GM12878 (cell line): Measurements from ENCODE around the gene SETD1A. TPM values are rescaled to one million over a fixed set of nuclear protein-coding genes. Genes with fewer than 3 reads are reported as not detected.

Source experiments
- ATAC-seq: fragments of 200-7000 bp; cut with Tn5 transposase; 3 replicates; pipeline ENCODE4 v1.9.1; 2020; ENCODE audit warnings: mild to moderate bottlenecking, moderate library complexity
- BruUV-seq: library from RNA; stranded (reverse); fragments of 400-500 nt; replicated peaks from 2 replicates; lab custom pipeline; 2021; lab: Mats Ljungman, UMichigan
- CTCF ChIA-PET: fragments of 300-600 bp; sonication (Branson Sonifier 250); formaldehyde crosslinking; extraction: SDS; loops from one replicate; lab custom pipeline; 2021; ENCODE audit warnings: inconsistent platforms; lab: Yijun Ruan, JAX
- POLR2A ChIA-PET: fragments of 350-600 bp; formaldehyde crosslinking; extraction: SDS; loops from one replicate; lab custom pipeline; 2021; ENCODE audit warnings: inconsistent platforms; lab: Charles Lee
- RAD21 ChIA-PET: fragments of 300-600 bp; sonication (Branson Sonifier 250); formaldehyde crosslinking; loops from one replicate; lab custom pipeline; 2023; ENCODE audit warnings: antibody characterized with exemption; ENCODE audit not compliant: unreplicated experiment; lab: Charles Lee
- SMC1A ChIA-PET: fragments of 300-600 bp; sonication (Branson Sonifier 250); formaldehyde crosslinking; loops from one replicate; lab custom pipeline; 2023; ENCODE audit not compliant: unreplicated experiment, uncharacterized antibody; lab: Charles Lee
- DNase-seq: peaks from one replicate; pipeline ENCODE4 v3.0.0-alpha.2; 2011; ENCODE audit warnings: low read depth, low spot score
- FAIRE-seq: peaks from 3 replicates; lab custom pipeline; 2011; peaks lifted over from hg19 to GRCh38; lab: Jason Lieb, UNC
- H2AFZ ChIP-seq: 2 replicates; pipeline ENCODE4 v1.6.0; 2011; ENCODE audit warnings: low read depth, low read length, control low read depth; ENCODE audit not compliant: control insufficient read depth
- H3K27ac ChIP-seq: 2 replicates; pipeline ENCODE4 v1.5.1; 2011; ENCODE audit warnings: control low read depth; ENCODE audit not compliant: control insufficient read depth, insufficient read depth
- H3K27me3 ChIP-seq, 2 experiments: replicated peaks in 1 of 2; 2 replicates each; pipeline versions ENCODE4 v1.6.0 to v1.6.1; 2011; ENCODE audit warnings: low read length in 1 of 2; ENCODE audit not compliant: control insufficient read depth in 2 of 2, insufficient read depth in 2 of 2
- H3K36me3 ChIP-seq, 2 experiments: 2 replicates each; pipeline ENCODE4 v1.5.1; 2011; ENCODE audit warnings: low read length in 1 of 2; ENCODE audit not compliant: control insufficient read depth in 2 of 2, insufficient read depth in 2 of 2
- H3K4me1 ChIP-seq: 2 replicates; pipeline ENCODE4 v1.6.1; 2011; ENCODE audit warnings: mild to moderate bottlenecking, low read length, moderate library complexity, mixed read lengths; ENCODE audit not compliant: control insufficient read depth, insufficient read depth
- H3K4me2 ChIP-seq: 2 replicates; pipeline ENCODE4 v1.6.0; 2011; ENCODE audit warnings: control low read depth; ENCODE audit not compliant: control insufficient read depth, insufficient read depth
- H3K4me3 ChIP-seq: fragments of 200-600 bp; sonication (generic); 2 replicates; pipeline ENCODE4 v1.5.1; 2016
- H3K79me2 ChIP-seq: 2 replicates; pipeline ENCODE4 v1.6.0; 2011; ENCODE audit warnings: low read length; ENCODE audit not compliant: control insufficient read depth, insufficient read depth
- H3K9ac ChIP-seq: 2 replicates; pipeline ENCODE4 v1.8.0; 2011; ENCODE audit warnings: low read length, control low read depth, mixed read lengths; ENCODE audit not compliant: control insufficient read depth, insufficient read depth
- H3K9me3 ChIP-seq: replicated peaks from 3 replicates; pipeline ENCODE4 v1.5.1; 2011; ENCODE audit warnings: mild to moderate bottlenecking, low read length; ENCODE audit not compliant: control insufficient read depth, insufficient read depth
- H4K20me1 ChIP-seq: 2 replicates; pipeline ENCODE4 v1.6.0; 2011; ENCODE audit not compliant: control insufficient read depth, insufficient read depth
- MTA3 ChIP-seq: IDR thresholded peaks from 2 replicates; pipeline ENCODE4 v1.6.1; 2012; ENCODE audit warnings: low read length, inconsistent platforms, borderline replicate concordance
- WGBS: methylation state at CpG from one replicate; pipeline ENCODE4 v1.1.6; 2016; ENCODE audit warnings: low lambda C conversion rate; ENCODE audit not compliant: insufficient replicate concordance, insufficient coverage; ENCODE audit errors: missing lambda C conversion rate; 5-methylcytosine and 5-hydroxymethylcytosine counted together
- in situ Hi-C: fragments of 300-500 bp; cut with MboI; formaldehyde crosslinking; loops from 9 replicates; pipeline ENCODE4 v1.14.3; 2018; ENCODE audit warnings: mixed read lengths
- intact Hi-C: fragments of 100-400 bp; cut with micrococcal nuclease; formaldehyde crosslinking; loops from one replicate; pipeline ENCODE4 v1.14.2; 2022; ENCODE audit not compliant: unreplicated experiment
- polyA plus RNA-seq, 11 experiments: library from polyadenylated mRNA; depleted of rRNA in 4 of 11; unstranded in 6 of 11; stranded (reverse) in 5 of 11; fragments of >200 nt; fragmentation: Nextera tagmentation in 4 of 11; fragmentation: Illumina TruSeq in 1 of 11; extraction: Ambion mirVana in 4 of 11; extraction: Trizol in 1 of 11; gene quantifications; 1 replicate in 1 of 11; 2 replicates in 10 of 11; pipeline versions ENCODE4 v1.2.1 to v1.2.3, GENCODE V29; 2011 to 2016; ENCODE audit warnings: inconsistent platforms in 2 of 11, missing spikeins in 2 of 11, low read depth in 1 of 11
- total RNA-seq, 4 experiments: library from RNA; depleted of rRNA in 3 of 4; stranded (reverse); fragments of >200 nt in 3 of 4; fragmentation: Illumina TruSeq in 1 of 4; extraction: Trizol in 1 of 4; gene quantifications; 2 replicates each; pipeline versions ENCODE4 v1.2.1 to v1.2.3, GENCODE V29; 2013 to 2021
- TF ChIP-seq, protein P1 (sequence below): IDR thresholded peaks from 2 replicates; pipeline ENCODE4 v1.6.1; 2011; ENCODE audit warnings: borderline replicate concordance, low read depth, mild to moderate bottlenecking, moderate library complexity, low read length; ENCODE audit not compliant: insufficient read depth, poor library complexity, severe bottlenecking
- TF ChIP-seq, protein P2 (sequence below): fragments of 450-650 bp; IDR thresholded peaks from 2 replicates; pipeline ENCODE4 v1.6.1; 2017; ENCODE audit warnings: mild to moderate bottlenecking, moderate library complexity

SETD1A gene
- total and polyA plus RNA-seq, 10 of the 15 experiments (the other 5 are each of a cell fraction or from before 2014, with no cell fraction given) = 0.02 to 25.9 (median 4.9) TPM

DNA sequence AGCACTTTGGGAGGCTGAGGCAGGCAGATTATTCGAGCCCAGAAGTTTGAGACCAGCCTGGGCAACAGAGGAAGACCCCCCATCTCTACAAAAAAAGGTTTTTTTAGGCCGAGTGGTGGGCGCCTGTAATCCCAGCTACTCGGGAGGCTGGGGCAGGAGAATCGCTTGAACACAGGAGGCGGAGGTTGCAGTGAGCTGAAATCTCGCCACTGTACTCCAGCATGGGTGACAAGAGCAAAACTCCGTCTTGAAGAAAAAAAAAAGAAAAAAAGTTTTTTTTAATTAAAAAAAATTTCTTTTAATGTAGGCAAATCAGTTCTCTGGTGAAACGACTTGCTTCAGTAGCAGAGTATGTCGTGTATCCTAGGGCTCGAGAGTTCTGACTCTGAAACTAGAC lies 38.4 kb downstream of the SETD1A start:
- no TSS peak for BruUV-seq
- H3K9ac ChIP-seq = peak overlapping the region; percentile 78
- no peaks in the 10 kb centered on the region for H3K27me3 ChIP-seq
- peak overlapping the region; percentile 82 for H3K27ac ChIP-seq
- TF ChIP-seq, protein P1, sequence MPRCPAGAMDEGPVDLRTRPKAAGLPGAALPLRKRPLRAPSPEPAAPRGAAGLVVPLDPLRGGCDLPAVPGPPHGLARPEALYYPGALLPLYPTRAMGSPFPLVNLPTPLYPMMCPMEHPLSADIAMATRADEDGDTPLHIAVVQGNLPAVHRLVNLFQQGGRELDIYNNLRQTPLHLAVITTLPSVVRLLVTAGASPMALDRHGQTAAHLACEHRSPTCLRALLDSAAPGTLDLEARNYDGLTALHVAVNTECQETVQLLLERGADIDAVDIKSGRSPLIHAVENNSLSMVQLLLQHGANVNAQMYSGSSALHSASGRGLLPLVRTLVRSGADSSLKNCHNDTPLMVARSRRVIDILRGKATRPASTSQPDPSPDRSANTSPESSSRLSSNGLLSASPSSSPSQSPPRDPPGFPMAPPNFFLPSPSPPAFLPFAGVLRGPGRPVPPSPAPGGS = no peak
- no peak for TF ChIP-seq MTA3
- TF ChIP-seq, protein P2, sequence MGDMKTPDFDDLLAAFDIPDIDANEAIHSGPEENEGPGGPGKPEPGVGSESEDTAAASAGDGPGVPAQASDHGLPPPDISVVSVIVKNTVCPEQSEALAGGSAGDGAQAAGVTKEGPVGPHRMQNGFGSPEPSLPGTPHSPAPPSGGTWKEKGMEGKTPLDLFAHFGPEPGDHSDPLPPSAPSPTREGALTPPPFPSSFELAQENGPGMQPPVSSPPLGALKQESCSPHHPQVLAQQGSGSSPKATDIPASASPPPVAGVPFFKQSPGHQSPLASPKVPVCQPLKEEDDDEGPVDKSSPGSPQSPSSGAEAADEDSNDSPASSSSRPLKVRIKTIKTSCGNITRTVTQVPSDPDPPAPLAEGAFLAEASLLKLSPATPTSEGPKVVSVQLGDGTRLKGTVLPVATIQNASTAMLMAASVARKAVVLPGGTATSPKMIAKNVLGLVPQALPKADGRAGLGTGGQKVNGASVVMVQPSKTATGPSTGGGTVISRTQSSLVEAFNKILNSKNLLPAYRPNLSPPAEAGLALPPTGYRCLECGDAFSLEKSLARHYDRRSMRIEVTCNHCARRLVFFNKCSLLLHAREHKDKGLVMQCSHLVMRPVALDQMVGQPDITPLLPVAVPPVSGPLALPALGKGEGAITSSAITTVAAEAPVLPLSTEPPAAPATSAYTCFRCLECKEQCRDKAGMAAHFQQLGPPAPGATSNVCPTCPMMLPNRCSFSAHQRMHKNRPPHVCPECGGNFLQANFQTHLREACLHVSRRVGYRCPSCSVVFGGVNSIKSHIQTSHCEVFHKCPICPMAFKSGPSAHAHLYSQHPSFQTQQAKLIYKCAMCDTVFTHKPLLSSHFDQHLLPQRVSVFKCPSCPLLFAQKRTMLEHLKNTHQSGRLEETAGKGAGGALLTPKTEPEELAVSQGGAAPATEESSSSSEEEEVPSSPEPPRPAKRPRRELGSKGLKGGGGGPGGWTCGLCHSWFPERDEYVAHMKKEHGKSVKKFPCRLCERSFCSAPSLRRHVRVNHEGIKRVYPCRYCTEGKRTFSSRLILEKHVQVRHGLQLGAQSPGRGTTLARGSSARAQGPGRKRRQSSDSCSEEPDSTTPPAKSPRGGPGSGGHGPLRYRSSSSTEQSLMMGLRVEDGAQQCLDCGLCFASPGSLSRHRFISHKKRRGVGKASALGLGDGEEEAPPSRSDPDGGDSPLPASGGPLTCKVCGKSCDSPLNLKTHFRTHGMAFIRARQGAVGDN = no peak
- TF ChIP-seq, all 136 proteins: peak for 0
- FAIRE-seq (no peak), ATAC-seq (peak; percentile 16; the same call in 2 of the 3 replicates), DNase-seq (no peak)
- peak overlapping the region; percentile 97 for H3K4me3 ChIP-seq
- ChIA-PET RAD21 (interaction anchor here (1.0 to 1.7 kb wide), 6 partner anchors 8 to 121 kb away, joined by 3 to 11 read pairs (median 4); partner anchors contain the start of genes KAT8, VKORC1, ZNF646 and ZNF668), SMC1A (interaction anchor here (0.9 to 1.0 kb wide), 2 partner anchors 11 to 184 kb away, joined by 3 read pairs; partner anchors contain the start of genes FUS and HSD3B7), POLR2A (interaction anchor here (0.5 to 3.0 kb wide), 6 partner anchors 35 to 232 kb away, joined by 3 to 21 read pairs (median 5); partner anchors contain the start of genes KAT8, ZNF646 and ZNF668), CTCF (interaction anchor here (0.9 to 4.3 kb wide), 5 partner anchors 11 to 146 kb away, joined by 3 to 16 read pairs (median 4); partner anchors contain the start of genes HSD3B7 and STX4)
- H3K36me3 ChIP-seq = no peaks in the 10 kb centered on the region
- H4K20me1 ChIP-seq = no peaks in the 10 kb centered on the region
- no peaks in the 10 kb centered on the region; the same call in 1 of the 2 replicates for H3K79me2 ChIP-seq
- in situ Hi-C loops (loop anchor here (25.0 kb wide), 1 partner anchor 441 kb away; the partner anchor contains the start of genes COX6A2 and ZNF843), intact Hi-C loops (loop anchor here (5.0 to 10.0 kb wide), 3 partner anchors 79 to 186 kb away; partner anchors contain the start of genes FUS, ZNF646 and ZNF668)
- H2AFZ ChIP-seq = peak overlapping the region; percentile 89
- 0% methylated on average over 11 of the region's 11 CpGs for WGBS
- peak overlapping the region; percentile 85 for H3K4me2 ChIP-seq
- no peaks in the 10 kb centered on the region for H3K9me3 ChIP-seq
- peaks cover 17% of the 10 kb centered on the region for H3K4me1 ChIP-seq
